AG09319 (cell line): ENCODE data around the gene PSMA3.

ENCODE experiments used
- DNase-seq: peaks from one replicate; pipeline ENCODE4 v3.0.0-alpha.2; 2010; ENCODE audit warnings: low read depth; ENCODE audit errors: extremely low read depth
- TF ChIP-seq, protein P1 (sequence below): IDR thresholded peaks from 2 replicates; pipeline ENCODE4 v1.5.1; 2011; ENCODE audit warnings: low read depth, mild to moderate bottlenecking, inconsistent platforms, low read length, moderate library complexity

The PSMA3 gene

GRCh38 chr14:58272588-58273372 is 28.1 kb downstream of the PSMA3 start:
- TF ChIP-seq, protein P1, sequence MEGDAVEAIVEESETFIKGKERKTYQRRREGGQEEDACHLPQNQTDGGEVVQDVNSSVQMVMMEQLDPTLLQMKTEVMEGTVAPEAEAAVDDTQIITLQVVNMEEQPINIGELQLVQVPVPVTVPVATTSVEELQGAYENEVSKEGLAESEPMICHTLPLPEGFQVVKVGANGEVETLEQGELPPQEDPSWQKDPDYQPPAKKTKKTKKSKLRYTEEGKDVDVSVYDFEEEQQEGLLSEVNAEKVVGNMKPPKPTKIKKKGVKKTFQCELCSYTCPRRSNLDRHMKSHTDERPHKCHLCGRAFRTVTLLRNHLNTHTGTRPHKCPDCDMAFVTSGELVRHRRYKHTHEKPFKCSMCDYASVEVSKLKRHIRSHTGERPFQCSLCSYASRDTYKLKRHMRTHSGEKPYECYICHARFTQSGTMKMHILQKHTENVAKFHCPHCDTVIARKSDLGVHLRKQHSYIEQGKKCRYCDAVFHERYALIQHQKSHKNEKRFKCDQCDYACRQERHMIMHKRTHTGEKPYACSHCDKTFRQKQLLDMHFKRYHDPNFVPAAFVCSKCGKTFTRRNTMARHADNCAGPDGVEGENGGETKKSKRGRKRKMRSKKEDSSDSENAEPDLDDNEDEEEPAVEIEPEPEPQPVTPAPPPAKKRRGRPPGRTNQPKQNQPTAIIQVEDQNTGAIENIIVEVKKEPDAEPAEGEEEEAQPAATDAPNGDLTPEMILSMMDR: no peak; the same call in 1 of the 2 replicates
- DNase-seq: peak; percentile 5

GRCh38 chr14:58274881-58275280 is 30.2 kb downstream of the PSMA3 start:
- no peak for DNase-seq
- TF ChIP-seq, protein P1: no peak

- DNase-seq: no peak
- TF ChIP-seq, protein P1: no peak
Measured at GRCh38 chr14:58275527-58276190, 31.0 kb downstream of the PSMA3 start.

DNA sequence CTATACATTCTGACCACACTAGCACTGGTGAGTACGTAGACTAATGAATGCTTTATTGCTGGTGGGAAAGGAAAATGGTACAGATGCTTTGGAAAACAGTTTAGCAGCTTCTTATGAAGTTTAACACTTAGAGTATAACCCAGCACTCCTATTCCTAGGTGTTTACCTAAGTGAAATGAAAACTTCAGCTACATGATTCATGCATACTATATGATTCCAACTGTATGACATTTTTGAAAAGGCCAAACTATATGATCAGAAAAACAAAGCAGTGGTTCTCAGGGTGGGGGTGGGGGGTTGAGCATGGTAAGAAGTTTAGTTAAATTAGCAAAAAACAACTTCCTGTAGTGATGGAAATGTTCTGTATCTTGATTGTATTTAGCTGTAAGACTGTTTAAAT is 31.6 kb downstream of the PSMA3 start:
- no peak for DNase-seq

DNA sequence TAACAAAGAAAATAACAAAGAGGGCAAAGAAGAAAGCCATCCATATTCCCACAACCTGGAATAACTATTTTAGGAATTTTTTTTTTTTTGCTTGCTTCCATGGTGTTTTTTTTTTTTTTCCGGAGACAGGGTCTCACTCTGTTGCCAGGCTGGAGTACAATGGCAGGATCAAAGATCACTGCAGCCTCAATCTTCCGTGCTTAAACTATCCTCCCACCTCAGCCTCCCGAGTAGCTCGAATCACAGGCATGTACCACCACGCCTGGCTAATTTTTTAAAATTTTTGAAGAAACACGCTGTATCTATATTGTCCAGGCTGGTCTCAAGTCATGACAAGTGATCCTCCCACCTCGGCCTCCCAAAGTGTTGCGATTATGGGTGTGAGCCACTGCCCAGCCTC is 33.5 kb downstream of the PSMA3 start:
- TF ChIP-seq, protein P1: no peak
- no peak for DNase-seq

More for the DNA sequence above, 31.6 kb downstream of the PSMA3 start:
- TF ChIP-seq, protein P1: no peak

DNA sequence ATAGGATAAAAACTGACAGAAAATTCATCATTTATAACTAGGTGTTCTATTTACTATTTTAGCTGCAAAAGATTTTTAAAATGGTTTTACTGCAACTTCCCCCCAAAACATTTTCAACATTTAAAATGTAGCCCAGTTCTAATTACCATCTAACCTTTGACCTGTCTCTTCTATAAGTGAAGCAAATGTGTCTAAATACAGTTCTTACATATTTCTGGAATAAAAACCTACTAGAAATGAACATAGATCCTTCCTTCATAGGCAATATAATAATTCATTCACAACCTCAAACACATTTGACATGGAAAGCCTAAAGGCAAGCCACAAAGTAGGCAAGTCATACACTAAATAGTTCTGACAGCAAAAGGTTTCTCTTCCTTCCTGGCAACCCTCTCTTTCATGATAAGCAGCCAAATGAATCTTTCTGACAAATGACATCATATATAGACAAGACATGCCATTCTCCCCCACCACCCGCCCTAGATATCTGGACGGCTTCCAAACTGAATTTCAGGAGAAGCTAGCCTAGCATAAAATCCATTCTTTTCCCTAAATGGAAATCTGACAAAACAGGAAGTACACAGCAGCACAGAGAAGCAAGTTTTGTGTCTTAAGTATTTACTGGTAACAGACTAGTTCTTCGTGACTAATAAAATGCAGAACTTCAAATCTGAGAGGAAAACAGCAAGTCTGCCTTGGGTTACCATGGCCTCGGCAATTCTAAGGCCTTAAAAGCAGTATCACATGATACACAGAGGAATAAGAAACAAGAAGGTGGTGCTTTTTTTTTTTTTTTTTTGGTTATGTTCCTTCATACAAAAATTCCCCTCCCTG is 36.5 kb downstream of the PSMA3 start:
- TF ChIP-seq, protein P1: no peak
- peak; percentile 76 for DNase-seq
